NCI-H2029 (cell line): Measurements from ENCODE around the gene ABCA8.
"Not testable (repeated sequence)": the region's sequence is repeated elsewhere in the genome, so short reads cannot be mapped to it uniquely, and the experiment has no call there.

Experiments used
- DNase-seq: peaks from one replicate; lab custom pipeline; 2025; lab: John Stamatoyannopoulos, UW

ABCA8 gene

GRCh38 chr17:68824185-68824584 is 131.0 kb downstream of the ABCA8 start:
- DNase-seq = not testable (repeated sequence)

GRCh38 chr17:68822719-68823289 is 132.4 kb downstream of the ABCA8 start:
- no peak for DNase-seq

DNA sequence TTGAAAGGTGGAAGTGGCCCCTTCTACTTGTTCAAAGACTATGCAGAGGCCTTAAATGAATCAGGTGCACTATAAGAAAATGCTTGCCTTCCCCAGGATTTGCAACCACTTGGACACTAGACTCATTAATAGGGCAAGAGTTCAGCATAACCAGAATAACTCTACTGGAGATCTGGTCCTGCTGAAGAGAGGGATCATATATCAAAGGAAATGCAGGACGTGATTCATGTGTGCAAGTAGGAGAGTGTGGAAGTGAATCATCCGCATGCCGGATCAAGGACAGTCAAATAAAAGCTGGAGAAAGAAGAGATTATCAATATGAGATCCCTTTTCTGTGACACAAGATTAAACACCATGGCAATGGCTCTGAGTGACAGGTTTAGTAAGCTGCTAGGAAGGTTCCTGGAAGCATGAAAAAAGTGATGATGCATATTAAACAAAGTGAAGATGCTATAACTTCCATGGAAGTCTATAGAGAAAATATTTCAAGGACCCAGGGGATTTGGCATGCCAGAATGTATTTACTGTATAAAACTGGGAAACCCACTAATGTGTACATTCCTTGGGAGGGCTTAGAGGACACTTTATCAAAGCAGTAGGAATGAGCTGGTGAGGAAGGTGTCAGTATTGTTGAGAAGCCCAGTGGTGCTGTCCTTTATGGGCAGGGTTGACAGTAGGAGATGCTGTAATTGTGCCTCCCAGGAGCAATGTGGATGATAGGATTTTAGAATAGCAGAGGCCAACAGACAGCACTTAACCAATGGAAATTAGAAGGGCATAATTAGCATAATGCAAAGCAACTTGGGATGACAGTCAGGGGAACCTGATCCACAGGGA is 133.1 kb downstream of the ABCA8 start:
- no peak for DNase-seq

GRCh38 chr17:68820825-68821481 is 134.2 kb downstream of the ABCA8 start:
- DNase-seq = no peak

DNA sequence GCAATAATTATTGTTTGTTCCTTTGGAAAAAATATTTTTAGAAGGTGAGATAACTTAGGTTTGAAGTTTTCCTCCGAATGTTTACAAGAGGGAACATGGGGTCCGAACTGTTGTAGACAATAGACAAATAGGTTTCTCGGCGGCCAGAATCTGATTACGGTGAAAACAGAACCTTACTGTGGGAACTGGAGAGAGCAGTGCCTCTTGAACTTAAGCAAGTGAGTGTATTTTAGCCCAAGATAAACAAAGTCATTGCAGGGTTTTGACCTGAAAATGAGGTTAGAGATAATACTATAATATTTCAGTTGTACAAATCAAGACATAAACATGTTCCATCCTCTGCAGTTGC is 134.7 kb downstream of the ABCA8 start:
- no peak for DNase-seq

- DNase-seq = no peak
Observed at GRCh38 chr17:68819465-68819864, 135.7 kb downstream of the ABCA8 start.
